SK-N-MC (cell line): ENCODE results near the gene MADD.

Source experiments
- EZH2 ChIP-seq: fragments of 200-600 bp; sonication (generic); IDR thresholded peaks from one replicate; pipeline ENCODE4 v1.6.1; 2017; ENCODE audit warnings: antibody characterized with exemption
- FOXP2 ChIP-seq: optimal IDR thresholded peaks from 2 replicates; pipeline ENCODE3; 2011; ENCODE audit warnings: mild to moderate bottlenecking, moderate library complexity; ENCODE audit not compliant: insufficient read depth; ENCODE audit errors: extremely low read length, control extremely low read depth
- POLR2AphosphoS5 ChIP-seq: IDR thresholded peaks from 2 replicates; pipeline ENCODE4 v1.6.1; 2012; ENCODE audit warnings: mild to moderate bottlenecking, low read depth, low read length, borderline replicate concordance

GRCh38 chr11:47332303-47332711, 62.4 kb downstream of the MADD start:
- TF ChIP-seq EZH2 = no peak
- no peak for TF ChIP-seq POLR2AphosphoS5
- TF ChIP-seq FOXP2 = no peak
